DMS 273 treated with DMSO at 0.1 percent for 48 hours (cell line): ENCODE results near the gene TRAK1.

Experiments
- DNase-seq: peaks from one replicate; lab custom pipeline; 2025; lab: John Stamatoyannopoulos, UW

TRAK1 gene

DNA sequence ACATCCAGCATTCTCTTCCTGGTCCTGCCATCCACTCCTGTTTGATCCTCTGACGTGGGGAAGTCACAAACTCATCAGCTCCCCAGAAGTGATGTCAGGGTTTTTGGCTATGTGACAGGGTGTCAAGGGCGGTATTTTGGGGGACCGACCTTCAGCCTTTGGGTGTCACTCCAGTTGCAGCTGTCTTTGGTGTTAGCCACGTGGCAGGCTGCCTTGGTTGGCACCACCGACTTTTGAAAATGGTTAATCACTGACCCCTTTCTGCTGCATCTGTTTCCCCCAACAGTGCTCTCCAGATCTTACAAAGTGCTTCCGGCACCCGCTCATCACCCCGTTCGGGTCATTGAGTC, 86.6 kb downstream of the TRAK1 start:
- no peak for DNase-seq

DNA sequence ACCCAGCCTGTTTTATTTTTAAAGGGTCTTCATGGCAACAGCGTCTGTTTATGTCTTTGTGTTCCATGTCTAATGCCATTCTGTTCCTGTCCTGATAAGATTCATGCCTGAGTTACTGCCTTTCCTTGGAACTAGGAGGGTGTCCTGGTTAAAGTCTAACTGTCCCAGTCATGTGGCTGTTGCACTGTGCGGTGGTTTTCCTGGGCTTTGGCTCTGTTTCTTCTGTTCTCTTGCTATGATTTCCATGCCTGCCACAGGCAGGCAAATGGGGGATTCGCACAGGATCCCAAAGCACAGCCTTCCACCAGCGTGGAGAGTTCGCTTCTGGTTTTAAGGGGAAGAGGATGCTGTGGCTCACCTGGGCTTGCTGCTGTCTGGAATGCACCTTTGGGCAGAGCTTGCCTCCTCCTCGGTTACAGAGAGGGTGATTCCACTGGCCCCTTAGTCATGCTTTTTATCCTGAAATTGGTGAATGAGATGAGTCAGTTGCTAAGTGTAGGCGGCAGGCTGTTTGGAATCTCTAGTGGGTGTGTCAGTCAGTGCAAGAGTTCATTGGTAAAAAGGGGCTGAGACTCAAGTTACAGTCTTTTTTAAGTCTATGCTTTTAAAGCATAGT, 88.1 kb downstream of the TRAK1 start:
- DNase-seq = no peak

DNA sequence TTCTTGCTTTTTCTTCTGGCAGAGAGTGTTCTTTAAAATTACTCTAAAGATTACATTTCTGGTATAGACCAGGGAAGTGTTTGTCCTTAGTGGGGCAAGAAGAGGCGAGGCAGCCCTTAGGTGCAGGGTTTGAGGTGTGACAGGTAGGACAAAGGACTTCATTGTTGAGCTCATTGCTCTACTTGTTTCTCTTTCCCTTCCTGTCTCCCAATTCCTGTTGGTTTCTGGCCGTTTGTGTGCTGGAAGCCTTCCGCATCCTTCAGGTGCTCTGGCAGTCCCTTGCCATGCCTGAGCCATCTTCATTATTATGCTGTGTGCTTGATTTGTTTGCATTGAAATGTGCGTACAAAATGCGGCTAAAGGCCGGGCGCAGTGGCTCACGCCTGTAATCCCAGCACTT, 89.7 kb downstream of the TRAK1 start:
- DNase-seq = no peak

DNA sequence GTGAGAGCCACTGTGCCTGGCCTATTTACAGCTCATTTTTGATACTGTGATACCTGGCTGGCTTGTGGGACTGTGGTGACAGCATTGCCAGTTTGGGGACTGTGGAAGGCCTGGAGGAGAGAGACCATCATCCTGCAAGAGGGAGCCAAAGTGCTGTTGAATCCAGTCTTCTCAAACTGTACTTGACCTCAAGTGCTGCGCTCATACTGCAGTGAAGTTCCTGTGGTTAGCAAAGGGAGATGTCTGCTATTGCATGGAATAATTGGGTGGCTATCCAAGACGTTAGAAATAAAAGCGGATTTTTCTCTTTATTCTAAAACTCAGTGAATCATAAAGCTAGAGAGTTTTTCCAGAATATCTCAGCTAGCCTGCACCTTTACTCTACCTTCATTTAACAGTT, 91.4 kb downstream of the TRAK1 start:
- no peak for DNase-seq

DNA sequence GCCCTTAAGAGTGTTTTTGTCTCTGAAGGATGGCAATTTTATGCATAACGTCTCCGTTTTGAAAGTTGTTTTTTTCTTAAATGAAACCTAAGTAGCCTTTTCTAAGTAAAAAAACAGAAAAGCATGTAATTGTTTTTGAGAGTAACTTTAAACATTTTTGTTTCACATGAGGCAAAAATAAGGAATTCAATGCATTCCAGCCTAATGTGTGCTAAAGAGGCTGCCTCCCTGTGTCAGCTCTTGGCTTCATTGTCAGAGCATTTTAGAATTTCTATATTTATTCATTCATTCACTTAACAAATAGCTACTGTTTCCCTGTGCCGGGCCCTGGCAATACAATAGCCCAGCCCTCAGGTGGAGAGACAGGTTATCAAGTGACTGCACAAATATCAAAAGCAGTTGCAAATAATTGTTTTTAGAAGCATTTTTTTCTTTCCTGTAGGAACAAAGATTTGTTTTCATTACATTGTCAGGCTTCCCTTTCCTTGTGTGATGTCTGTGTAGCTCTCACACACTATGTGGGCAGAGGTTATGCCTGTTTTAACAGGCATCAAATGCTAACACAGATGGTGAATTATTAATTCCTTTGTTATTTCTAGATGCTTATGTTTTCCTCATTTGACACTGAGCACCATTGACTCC, 93.0 kb downstream of the TRAK1 start:
- DNase-seq = no peak

DNA sequence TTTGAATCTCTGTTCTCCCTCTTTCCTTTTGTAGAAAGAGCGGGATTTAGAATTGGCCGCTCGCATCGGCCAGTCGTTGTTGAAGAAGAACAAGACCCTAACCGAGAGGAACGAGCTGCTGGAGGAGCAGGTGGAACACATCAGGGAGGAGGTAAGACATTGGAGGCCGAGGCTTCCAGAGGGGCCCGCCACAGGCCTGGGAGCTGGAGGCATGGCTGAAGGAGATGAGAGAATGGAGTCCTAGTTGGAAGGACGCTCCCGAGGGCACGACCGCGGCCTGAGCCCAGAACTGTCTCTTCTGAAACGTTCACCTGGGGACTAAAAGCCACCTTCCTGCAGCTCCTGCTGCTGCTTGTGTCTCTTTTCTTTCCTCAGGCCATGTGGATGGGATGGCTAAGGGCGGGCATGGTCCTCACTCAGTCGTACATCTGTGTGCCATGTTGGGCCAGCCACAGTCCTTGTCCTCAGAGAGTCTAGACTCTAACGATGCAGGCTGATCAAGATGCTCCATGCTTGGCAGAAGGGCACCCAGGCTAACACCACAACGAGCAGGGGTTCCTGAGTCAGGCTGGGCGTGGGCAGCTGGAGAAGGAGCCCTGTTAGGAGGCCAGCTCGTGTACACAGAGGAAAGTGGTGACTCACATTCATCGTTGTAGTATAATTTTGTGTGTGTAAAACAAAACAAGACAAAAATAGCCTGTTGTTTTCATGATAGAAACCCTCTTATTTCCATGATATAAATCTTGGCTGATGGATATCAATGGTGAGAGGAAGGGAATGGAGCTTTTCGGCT, 93.7 kb downstream of the TRAK1 start:
- DNase-seq = no peak

DNA sequence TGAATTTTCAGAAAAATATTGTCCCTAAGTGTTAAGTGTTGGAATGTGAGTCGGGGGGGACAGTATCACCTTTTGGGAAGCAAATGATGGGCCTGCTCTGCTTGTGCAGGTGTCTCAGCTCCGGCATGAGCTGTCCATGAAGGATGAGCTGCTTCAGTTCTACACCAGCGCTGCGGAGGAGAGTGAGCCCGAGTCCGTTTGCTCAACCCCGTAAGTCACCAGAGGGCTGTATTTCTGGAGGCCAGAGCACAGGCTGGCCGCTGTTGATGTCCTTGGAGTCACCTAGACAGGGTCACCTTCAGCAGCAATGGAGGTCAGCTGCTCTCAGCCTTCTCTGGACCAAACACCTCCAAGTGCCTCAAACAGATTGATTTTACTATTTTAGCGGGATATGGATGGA, 96.8 kb downstream of the TRAK1 start:
- no peak for DNase-seq

DNA sequence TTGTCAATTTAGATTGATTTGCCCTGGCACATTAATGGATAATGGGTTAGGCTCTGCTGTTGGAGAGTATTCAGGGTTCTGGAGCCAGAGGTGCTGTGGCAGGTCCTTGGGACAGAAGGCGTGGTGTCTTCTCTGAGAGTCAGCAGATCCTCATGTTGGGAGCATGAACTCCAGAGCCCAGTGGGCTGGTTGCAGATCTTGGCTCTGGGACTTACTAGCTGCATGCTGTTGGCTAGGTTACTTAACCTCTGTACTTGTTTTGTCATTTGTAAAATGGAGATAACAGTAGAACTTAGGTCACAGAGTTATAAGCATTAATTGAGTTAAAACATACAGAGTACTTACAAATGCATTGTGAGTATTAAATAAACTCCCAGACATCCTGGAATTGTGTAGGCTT, 97.2 kb downstream of the TRAK1 start:
- DNase-seq = no peak

DNA sequence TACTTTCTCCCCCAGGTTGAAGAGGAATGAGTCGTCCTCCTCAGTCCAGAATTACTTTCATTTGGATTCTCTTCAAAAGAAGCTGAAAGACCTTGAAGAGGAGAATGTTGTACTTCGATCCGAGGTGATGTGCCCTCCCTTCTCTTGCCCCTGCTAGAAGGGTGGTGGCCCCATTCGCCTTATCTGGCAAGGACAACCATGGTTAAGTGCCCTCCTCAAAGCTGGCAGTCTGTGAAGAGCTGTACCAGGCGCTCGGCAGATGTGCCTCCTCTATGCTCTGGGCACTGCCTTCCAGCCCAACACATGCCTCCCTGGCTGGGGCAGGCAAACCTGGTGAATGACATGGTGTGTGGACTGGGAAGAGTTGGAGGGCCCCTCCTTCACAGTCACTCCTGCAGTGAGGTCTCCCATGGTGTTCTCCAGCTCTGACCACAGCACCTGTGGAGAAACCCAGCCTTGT, 97.9 kb downstream of the TRAK1 start:
- no peak for DNase-seq

DNA sequence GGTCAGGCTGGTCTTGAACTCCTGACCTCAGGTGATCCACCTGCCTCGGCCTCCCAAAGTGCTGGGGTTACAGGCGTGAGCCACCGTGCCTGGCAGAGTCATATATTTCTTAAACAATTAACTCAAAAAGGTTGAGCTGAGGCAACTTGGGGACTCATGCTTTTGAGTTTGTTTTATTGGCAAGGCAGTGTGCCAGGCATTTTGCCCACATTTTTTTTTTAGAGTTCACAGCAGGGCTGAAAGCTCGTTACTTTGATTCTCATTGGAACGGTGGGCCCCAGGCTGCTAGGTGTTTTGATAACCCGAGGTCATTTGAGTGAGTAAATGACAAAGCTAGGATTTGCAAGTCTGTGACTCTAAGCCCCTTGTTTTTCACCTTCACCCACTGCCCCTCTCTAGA, 98.6 kb downstream of the TRAK1 start:
- DNase-seq = no peak

DNA sequence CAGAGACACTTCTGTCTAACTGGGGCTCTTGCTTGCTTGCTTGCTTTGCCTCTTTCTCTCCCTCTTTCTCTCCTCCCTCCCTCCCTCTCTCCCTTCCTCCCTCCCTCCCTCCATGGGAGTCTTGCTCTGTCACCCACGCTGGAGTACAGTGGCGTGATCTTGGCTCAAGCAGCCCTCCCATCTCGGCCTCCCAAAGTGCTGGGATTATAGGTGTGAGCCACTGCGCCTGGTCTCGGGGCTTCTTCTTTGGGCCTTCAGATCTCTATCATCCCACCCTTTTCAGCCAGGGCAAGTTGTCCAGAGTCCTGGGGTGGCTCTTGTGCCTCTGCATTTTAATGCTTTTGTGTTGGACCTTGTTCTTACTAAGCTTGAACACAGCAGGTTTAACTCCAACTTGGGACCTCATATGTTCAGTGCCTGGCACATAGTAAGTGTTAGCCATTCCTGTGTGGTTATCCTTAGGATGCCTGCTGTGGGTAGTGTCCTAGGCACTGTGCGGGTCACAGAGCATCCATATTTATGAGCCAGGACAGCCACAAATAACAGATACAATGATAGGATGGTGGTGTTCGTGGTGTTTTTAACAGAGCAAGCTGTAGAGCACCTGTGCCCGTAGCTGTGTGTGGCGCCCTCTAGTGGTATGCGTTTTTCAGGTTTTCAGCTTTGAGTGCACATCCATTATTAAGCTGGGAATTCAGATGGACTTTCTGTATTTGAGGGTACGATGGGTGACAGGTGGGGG, 99.7 kb downstream of the TRAK1 start:
- peak; percentile 15 for DNase-seq

DNA sequence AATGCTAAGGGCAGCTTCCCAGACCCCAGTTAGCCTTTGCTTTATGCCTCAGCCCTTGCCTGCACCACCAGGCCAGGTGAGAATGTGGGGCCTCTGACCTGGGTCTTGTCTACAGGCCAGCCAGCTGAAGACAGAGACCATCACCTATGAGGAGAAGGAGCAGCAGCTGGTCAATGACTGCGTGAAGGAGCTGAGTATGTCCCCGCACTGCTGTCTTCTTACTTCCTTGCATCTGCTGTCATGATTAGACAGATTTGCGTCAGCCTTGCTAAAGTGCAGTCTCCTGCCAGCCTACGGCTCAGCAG, 100.2 kb downstream of the TRAK1 start:
- no peak for DNase-seq

DNA sequence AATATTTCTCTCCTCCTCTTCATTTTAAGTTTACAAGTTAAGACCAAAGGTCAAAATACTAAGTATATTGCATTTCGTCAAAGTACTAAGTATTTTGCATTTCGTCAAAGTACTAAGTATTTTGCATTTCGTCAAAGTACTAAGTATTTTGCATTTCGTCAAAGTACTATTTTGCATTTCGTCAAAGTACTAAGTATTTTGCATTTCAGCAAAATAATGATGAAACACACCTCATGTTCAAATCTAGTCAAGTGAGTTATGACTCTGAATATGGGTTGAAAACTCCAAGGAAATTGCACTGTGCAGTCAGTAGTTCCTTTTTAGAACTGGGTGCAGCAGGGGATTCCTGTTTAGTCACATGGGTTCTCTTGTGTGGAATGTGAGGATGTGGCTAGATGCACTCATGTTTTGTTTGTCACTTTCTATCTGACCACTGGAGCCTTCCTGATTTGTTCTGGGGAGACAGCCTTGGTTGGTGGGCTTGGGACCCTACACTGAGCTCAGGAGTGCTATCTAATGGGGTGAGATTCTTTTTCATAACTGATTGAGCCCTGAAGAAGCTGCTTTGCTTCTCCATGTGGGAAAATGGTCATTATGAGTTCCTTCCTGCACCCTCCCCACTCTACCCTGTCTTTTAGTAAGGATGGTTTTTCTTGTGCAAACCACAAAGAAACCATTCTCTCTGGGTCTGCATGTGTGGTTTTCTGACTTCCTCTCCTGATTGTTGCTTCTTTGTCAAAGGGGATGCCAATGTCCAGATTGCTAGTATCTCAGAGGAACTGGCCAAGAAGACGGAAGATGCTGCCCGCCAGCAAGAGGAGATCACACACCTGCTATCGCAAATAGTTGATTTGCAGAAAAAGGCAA, 101.4 kb downstream of the TRAK1 start:
- no peak for DNase-seq

DNA sequence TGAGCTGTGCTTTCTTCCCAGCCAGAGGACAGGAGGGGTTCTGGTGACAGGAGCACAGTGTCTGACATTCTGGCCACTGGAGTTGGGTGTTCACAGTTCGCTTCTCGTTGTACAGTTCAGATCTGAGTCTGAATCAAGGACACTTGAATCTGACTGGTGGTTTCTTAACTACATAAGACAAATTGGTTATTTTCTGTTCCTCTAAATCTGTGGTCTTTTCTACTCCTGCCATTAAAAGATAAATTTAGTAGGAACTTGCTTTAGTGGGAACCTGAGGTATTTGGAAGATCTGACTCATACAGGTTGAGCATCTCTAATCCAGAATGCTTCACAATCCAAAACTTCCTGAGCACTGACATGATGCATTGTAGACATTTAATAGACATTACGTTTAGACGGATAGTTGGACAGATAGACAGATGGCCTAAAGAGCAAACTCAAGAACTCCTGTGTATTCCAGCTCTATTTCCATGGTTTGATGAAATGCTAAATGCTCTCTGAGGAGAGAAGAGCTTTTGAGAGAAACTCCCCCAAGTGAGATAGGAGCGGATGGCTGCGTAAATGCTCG, 103.9 kb downstream of the TRAK1 start:
- no peak for DNase-seq

DNA sequence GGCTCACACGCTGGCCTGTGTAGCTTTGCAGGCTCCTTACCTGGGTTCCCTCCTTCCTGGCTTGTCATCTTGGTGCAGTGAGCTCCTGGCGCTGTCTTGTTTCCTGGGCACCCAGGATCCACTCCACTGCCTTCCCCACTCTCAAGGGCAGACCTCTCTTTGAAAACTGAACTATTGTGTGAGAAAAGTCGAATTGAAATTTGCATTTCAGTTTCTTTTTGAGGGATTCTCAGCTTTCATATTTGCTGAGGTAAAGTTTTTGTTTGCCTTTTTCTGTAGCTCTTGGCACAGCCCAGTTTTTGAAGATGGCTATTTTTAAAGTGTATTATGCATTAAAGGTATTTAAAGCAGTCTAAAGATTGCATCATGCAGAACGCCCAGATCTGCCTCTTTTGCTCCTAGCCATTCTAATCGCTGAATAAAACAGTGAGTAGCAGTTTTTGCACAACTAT, 104.7 kb downstream of the TRAK1 start:
- DNase-seq = no peak

DNA sequence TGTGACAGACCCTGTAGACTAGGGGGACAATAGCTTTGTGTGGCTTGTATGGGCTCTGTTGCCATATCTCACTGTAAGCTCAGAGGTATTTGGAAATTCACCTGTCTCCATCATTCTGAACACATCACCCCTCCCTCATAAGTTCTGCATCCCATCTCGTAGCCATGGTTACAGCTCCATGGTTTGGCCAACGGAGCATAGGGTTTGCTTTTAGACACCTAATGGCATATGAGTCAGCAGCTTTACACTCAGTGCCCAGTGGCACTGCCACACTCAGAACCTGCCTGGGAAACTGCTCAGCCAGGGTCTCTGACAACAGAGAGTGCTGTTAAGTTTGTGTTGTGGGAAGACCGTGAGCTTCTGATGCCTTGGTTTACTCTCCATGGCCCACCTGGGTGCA, 107.6 kb downstream of the TRAK1 start:
- no peak for DNase-seq

DNA sequence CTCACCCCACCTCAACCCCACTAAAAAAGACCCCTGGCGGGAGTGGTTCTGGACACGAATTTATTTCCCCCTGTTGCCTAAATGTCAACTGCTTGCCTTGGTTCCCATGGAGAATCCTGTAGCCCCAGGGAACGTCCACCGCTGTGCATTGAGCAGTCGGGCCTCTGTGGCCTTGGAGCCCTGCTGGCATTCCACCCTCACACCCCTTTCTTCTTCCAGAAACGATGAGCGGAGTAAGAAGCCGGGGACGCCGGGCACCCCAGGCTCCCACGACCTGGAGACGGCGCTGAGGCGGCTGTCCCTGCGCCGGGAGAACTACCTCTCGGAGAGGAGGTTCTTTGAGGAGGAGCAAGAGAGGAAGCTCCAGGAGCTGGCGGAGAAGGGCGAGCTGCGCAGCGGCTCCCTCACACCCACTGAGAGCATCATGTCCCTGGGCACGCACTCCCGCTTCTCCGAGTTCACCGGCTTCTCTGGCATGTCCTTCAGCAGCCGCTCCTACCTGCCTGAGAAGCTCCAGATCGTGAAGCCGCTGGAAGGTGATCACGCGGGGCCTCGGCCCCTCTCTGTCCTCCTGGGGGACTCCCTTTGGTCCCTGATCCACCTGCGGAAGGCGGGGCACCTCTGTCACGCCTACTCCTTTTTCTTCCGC, 111.2 kb downstream of the TRAK1 start:
- DNase-seq = no peak

DNA sequence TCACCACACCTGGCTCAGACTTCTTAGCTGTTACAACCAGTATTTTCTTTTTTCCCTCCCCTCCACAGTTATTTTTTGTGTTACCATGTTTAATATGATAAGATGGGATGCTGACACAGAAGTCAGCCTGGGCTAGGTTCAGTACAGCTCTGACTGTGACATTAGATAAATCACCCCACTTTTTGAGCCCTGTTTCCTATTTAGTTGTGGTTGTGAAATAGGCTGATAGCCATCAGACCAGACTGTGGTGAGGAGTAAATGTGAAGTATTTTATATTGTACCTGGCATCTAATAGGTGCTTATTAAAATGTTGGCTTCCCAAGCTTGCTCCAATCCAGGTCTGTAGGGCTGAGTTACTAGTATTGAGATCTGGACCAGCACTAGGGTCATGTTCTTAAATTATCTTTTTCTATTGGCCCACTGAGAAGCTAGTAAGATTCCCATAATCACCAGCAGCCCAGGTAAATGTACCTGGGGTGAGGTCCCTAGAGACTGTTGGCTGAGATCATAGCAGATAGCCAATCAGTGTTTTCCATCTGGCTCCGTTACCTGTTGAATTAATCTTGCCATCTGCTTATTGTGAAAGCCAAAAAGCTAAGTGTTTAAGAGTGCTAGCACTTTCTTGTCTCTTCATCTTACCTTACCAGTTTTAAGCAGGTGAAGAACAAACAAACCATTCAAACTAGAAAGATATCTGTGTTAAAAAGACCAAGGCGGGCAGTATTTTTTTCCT, 113.9 kb downstream of the TRAK1 start:
- no peak for DNase-seq

DNA sequence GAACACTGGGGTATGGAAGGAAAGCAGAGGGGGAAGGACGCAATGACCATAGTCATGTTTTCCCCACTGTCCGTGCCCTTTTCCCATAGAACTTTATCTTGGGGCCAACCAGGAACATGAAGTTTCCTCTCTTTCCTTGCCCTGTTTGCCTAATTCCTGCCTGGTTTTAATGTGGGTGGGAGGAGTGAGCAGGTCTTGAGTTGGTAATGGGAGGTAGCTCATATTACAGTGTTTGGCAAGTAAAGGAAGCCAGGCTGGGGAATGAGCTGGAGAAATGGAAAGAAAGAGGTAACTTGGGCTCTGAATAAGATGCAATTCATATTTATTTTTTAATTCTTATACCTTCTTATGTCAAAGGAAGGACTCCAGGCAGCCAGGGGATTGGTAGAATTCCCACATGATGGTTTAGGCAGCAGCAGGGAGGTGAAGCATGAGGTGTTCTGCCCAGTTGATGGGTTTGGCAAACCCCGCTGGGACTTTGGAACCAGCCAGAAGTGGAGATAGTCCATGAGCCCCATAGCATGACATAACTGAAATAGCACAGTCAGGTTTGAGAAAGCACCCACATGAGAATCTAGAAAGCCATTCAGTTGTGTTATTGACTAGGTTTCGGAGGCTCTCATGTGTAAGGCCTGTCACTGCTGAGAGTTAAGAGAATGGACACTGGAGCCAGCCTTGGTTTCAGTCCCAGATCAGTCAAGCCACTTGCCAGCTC, 114.8 kb downstream of the TRAK1 start:
- no peak for DNase-seq

DNA sequence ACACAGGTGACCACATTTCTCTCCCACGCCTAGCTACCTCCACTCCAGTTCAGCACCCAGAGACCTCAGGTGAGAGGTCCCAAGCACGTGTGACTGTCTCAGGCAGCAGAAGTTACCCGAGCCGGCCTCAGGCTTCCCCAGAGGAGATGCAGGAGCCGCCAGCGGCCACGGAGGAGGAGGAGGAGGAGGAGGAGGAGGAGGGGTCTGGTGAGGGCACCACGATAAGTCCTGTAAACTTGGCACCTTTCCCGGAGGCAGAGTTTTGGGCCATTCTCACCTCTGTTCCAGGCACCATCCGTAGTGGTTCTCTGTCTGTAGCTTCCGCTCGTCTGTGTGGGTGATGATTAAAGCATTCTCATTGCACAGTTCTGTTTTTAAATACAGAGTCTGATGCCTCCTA, 118.8 kb downstream of the TRAK1 start:
- no peak for DNase-seq
